Urothelium cell line (cell line): ENCODE results near the gene SPACA7.
"Not testable (repeated sequence)": the region's sequence is repeated elsewhere in the genome, so short reads cannot be mapped to it uniquely, and the experiment has no call there.

ENCODE experiments used
- DNase-seq: peaks from one replicate; pipeline ENCODE4 v3.0.0; 2011; ENCODE audit warnings: low spot score, mixed read lengths
- FAIRE-seq: peaks from 2 replicates; lab custom pipeline; 2011; peaks lifted over from hg19 to GRCh38; lab: Jason Lieb, UNC

SPACA7 gene

GRCh38 chr13:112416647-112417046 is 40.5 kb downstream of the SPACA7 start:
- no peak for FAIRE-seq
- no peak for DNase-seq

DNA sequence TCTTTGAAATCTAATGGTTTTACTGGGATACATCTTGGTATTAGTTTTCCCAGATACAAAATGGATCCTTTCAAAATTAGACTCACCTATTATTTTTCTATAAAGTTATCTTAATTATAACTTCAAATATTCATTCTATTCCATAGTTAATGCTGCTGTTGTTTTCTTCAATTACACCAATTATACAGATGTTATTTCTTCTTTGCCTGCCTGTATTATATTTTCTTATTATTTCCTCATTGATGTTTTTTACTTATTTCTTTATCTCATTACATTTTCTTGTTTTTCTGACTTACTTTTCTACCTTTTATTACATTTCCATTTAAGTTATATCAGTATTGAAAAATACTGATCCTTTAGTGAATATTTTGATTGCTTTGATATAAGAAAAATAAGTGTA is 40.9 kb downstream of the SPACA7 start:
- FAIRE-seq (no peak), DNase-seq (no peak)

DNA sequence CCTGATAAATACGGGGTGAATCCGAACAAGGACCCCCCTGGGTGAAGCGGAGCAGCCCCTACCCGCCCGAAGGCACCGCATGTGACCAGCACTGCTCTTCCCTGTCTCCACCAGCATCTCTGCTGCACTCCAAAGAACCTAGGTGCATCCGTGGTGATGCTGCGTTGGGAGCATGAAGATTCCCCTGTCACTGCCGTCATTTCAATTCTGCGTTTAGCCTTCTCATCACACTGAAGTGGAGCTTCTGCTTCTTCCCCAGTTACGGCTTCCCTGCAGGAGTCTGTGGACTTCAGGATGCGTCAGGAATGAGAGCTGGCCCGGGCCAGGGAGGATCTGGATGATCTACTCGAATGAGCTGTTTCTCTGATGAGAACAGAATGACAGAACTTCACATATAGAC is 47.9 kb downstream of the SPACA7 start:
- no peak for FAIRE-seq
- DNase-seq = no peak

- no peak for DNase-seq
- peak; percentile 71 for FAIRE-seq
Observed at GRCh38 chr13:112428704-112429103, 52.5 kb downstream of the SPACA7 start.

DNA sequence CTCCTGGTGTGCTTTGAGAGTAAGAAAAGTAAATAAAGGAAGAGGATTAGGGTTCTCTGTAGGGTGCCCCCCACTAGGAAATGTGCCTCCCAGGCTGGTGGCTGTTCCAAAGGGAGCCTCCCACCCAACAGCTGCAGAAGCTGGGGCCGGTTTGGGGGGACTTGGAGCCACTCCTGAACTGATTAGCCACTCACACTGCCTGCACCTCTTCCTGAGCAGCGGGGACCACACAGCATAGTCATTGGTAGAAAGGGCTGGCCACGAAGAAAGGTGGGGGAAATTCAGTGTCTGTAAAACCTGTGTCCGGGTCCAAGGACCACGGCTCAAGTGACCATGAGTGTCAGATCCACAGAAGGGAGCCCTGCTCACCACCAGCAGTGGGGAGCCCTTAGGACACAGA is 55.6 kb downstream of the SPACA7 start:
- peak; percentile 2 for DNase-seq
- FAIRE-seq = no peak

- not testable (repeated sequence) for FAIRE-seq, DNase-seq
Observed at GRCh38 chr13:112432734-112433133, 56.6 kb downstream of the SPACA7 start.

DNA sequence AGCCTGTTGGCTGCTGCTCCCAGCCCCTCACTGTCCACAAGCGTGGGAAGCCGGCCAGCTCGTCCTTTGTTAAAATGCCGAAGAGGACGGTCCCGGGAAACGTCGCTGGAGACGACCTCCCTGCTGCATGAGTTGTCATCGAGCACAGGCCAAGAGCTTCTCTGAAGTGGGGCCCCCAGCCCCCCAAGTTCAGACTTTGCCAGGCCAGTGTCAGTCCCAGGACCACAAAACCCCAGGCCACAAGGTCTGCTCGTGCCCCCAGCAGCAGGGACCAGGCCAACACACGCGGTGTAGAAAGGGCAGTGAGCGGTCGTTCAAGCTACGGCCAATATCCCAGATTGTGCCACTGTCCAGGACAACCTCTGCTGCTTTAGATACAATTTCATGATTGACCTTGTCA is 57.4 kb downstream of the SPACA7 start:
- FAIRE-seq = peak; percentile 77
- DNase-seq = not testable (repeated sequence)

- DNase-seq (peak; percentile 2), FAIRE-seq (no peak)
Observed at GRCh38 chr13:112434032-112434431, 57.9 kb downstream of the SPACA7 start.

GRCh38 chr13:112434937-112435523 is 58.9 kb downstream of the SPACA7 start:
- DNase-seq (peak; percentile 1), FAIRE-seq (peak; percentile 98)

- FAIRE-seq (no peak), DNase-seq (no peak)
Observed at GRCh38 chr13:112435973-112436372, 59.8 kb downstream of the SPACA7 start.

DNA sequence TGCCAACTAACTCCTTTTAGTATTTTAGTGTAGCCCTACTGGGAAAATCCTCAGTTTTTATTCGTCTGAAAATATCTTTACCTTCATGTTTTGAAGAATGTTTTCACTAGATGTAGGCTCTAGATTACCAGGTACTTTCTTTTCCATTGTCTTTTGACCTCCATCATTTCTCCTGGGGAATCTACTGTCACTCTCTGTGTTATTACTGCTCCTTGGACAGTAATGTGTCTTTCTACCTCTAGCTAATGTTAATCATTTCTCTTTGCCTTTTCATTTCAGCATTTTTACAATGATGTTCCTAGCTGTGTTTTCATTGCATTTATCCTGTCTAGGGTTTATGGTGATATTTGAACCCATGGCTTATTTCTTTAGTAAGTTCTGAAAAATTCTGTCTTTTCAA is 61.9 kb downstream of the SPACA7 start:
- FAIRE-seq = no peak

GRCh38 chr13:112438515-112438914 is 62.4 kb downstream of the SPACA7 start:
- DNase-seq (no peak), FAIRE-seq (no peak)

More for the DNA sequence above, 61.9 kb downstream of the SPACA7 start:
- DNase-seq = no peak

- DNase-seq (no peak), FAIRE-seq (no peak)
Observed at GRCh38 chr13:112441226-112441625, 65.1 kb downstream of the SPACA7 start.

GRCh38 chr13:112441779-112442310 is 65.7 kb downstream of the SPACA7 start:
- FAIRE-seq (peak; percentile 35), DNase-seq (no peak)

GRCh38 chr13:112442483-112443090 is 66.4 kb downstream of the SPACA7 start:
- DNase-seq = no peak
- FAIRE-seq = no peak

- FAIRE-seq = no peak
- DNase-seq = no peak
Observed at GRCh38 chr13:112443191-112443994, 67.2 kb downstream of the SPACA7 start.

- peak; percentile 87 for DNase-seq
- no peak for FAIRE-seq
Observed at GRCh38 chr13:112443995-112444311, 67.8 kb downstream of the SPACA7 start.

DNA sequence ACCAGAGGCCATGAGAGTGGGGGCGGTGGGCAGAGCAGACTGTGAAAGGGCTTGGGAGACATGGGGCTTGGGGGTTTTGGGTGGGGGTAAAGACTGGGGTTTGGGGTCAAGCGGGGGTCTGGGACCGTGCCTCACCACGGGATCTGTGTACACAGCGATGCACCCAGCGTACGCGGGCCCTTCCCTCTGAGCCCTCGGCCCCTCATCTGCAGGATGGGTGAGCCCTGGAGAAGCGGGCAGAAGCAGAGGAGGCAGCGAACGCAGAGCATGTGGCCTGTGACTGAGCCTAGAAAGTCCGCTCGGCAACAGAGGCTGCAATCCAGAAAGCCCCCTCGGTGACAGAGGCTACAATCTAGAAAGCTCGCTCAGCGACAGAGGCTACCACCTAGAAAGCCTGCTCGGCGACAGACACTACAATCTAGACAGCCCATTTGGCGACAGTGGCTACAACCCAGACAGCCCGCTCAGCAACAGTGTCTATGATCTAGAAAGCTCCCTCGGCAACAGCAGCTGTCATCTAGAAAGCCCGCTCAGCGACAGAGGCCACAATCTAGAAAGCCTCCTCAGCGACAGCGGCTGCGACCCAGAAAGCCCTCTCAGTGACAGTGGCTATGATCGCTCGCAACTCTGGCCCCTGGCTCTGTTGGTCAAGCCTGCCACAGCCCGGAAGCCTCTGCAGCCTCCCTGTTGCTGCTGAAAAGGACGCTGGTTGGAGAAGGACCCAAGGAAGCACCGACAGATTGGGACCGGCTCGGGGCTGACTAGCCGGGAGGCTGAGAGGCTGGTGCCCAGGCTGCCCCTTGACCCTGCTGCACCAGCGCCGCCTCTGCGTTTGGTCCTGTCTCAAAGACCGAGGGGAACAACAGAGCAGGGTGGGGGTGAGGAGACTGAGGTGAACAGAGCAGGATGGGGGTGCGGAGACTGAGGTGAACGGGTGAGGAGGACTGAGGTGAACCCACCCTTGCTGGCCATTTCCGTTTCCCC is 68.6 kb downstream of the SPACA7 start:
- no peak for DNase-seq
- FAIRE-seq = no peak

DNA sequence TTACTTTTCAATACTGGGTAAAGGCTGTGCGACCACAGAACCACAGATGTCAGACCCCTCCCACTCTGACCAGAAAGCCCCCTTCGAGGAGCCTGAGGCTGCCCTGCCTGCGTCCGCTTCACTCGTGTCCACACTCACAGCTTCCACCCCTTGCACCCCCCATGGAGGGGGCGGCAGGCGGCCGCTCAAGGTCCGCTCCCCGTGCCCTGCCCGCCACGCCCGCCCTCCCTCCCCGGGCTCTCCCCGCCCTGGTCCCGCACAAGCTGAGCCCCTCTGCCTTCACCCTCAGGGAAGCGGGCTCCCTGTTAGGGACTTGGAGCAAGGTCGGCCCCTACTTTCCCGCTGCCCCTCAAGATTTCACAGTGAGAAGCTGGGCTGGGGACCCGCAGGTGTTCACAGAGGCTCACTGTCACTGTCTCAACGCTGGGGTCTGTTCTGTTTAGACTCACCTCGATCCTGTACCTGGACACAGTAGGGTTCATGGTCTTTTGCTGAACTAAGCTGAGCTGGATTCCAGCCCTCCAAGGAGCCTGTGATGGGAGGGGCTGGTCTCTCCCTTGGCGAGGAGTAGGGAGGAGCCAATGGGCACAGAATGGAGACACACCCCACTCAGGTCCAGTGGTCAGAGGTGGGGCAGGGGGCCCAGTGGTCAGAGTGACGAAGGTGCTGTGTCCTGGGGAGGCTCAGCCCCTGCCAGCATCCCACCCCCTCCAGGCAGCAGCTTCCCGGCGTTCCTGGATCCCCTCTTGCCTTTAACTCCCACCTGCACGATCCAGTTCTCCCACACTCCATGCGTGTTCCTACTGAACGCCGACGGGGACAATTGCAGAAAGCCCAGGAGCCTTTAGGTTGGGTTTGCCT is 69.5 kb downstream of the SPACA7 start:
- no peak for FAIRE-seq
- DNase-seq = no peak

- DNase-seq (no peak), FAIRE-seq (no peak)
Observed at GRCh38 chr13:112446347-112446861, 70.2 kb downstream of the SPACA7 start.
